ENCODE measurements around the gene TM4SF1. TPM values are rescaled to one million over a fixed set of nuclear protein-coding genes. Genes with fewer than 3 reads are reported as not detected.

The TM4SF1 gene
- total RNA-seq, 4 donors from 2014 or later = 21.3 to 109 (median 32.3) TPM

DNA sequence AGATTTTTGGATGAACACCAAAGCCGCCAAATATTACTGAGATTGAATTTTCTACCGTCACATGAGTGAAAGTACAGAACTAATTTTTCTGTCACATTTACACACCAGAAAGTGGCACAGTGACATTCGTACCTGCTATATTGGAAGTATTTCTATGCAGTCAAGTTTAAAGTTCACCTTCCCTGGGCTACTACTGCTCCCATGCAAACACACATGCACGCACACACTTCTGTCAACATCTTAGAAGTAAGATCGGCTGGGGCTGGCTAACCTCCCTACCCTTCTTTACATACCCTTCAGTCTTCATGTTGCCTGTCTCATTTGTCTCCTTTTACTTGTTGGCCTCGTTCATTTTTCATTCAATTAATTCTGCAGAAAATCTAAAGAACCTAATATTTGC lies 19.0 kb upstream of the TM4SF1 start:
- peaks cover 0 to 11% (median 5%) of the 10 kb centered on the region in 4 donors for H3K4me1 ChIP-seq
- in situ Hi-C loops (cut with MboI; ENCODE audit: low pct_ligation_motif_present in 1 of 4, low pct_unique_long_range_greater_than_20kb in 1 of 4, low sequenced_read_pairs in 3 of 4) (loop anchor here in 3 of 4 donors (5.0 to 10.0 kb wide), 2 partner anchors 78 to 86 kb away; partner anchors contain the start of gene TM4SF4 (in 1 of the 3)), intact Hi-C loops (cut with DNase I; ENCODE audit: low total_unique reads) (no loop called here)
- no peak for DNase-seq
- no peaks in the 10 kb centered on the region for H3K27me3 ChIP-seq
- TF ChIP-seq POLR2AphosphoS5 (IDR thresholded peaks at IDR 0.05) (no peak), EP300 (IDR thresholded peaks at IDR 0.05; ENCODE audit: low read depth) (no peak), CTCF (IDR thresholded peaks at IDR 0.05) (no peak), POLR2A (IDR thresholded peaks at IDR 0.05) (no peak)
- no peak overlapping the region for H3K27ac ChIP-seq
- H3K4me3 ChIP-seq = no peak overlapping the region
- no peaks in the 10 kb centered on the region for H3K36me3 ChIP-seq
- WGBS, 2 donors (ENCODE audit: low coverage in 1 of 2) = 86 to 96% methylated on average over 3 to 6 of the region's 6 CpGs
- H3K9me3 ChIP-seq = no peaks in the 10 kb centered on the region

GRCh38 chr3:149395107-149396089 lies 17.9 kb upstream of the TM4SF1 start:
- intact Hi-C loops (cut with DNase I; ENCODE audit: low total_unique reads) = no loop called here
- no peak overlapping the region for H3K4me3 ChIP-seq
- peak overlapping the region in 1 of 4 donors; percentile 19 for H3K27ac ChIP-seq
- no peaks in the 10 kb centered on the region for H3K27me3 ChIP-seq
- WGBS, 2 donors (ENCODE audit: low coverage in 1 of 2) = 76 to 77% methylated on average over 3 to 4 of the region's 4 CpGs
- H3K36me3 ChIP-seq = no peaks in the 10 kb centered on the region
- H3K4me1 ChIP-seq = peaks cover 0 to 5% (median under 1%) of the 10 kb centered on the region in 4 donors
- no peak for TF ChIP-seq EP300 (IDR thresholded peaks at IDR 0.05; ENCODE audit: low read depth)
- TF ChIP-seq POLR2A (IDR thresholded peaks at IDR 0.05) = no peak
- TF ChIP-seq CTCF (IDR thresholded peaks at IDR 0.05) = no peak
- no peak for TF ChIP-seq POLR2AphosphoS5 (IDR thresholded peaks at IDR 0.05)
- no peak for DNase-seq
- H3K9me3 ChIP-seq = no peaks in the 10 kb centered on the region
- in situ Hi-C loops (cut with MboI; ENCODE audit: low pct_ligation_motif_present in 1 of 4, low pct_unique_long_range_greater_than_20kb in 1 of 4, low sequenced_read_pairs in 3 of 4) = loop anchor here in 3 of 4 donors (5.0 to 10.0 kb wide), 2 partner anchors 79 to 87 kb away; partner anchors contain the start of gene TM4SF4 (in 1 of the 3)

DNA sequence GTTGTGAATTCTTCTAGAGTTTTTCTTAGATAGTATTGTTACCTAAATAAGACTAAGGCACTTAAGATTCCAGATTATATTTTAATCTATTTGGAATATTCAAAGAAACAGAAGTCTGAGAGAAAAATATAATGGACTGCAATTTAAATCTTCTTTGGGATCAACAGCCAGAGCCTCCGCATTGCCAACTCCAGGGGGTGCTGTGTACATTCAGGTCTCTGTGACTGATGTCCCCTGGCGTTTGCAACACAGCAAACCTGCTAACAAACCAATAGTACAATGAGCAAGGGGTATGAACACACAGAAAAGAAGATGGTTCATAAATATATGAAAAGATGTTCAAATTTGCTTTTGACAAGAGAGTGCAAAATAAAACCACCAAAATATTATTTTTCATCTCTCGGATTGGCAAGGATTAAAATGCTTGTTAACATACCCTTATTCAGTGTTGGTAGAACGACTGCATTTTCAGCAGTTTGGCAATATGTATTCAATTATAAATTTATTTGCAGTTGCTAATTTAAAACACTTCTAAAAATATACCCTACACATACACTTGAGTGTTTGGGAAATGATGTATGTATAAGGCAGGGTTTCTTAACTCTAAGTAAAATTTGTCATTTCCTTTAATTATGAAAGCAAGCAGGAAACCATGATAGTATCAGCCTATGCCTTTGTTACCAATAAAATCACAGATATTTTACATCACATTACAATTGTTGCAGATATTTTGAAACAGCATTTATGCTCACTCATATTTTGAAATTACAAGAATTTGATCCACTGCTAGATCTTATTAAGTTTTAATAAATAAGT lies 16.1 kb upstream of the TM4SF1 start:
- Histone ChIP-seq H3K4me1 (peaks cover 0 to 5% (median 0%) of the 10 kb centered on the region in 4 donors), H3K36me3 (no peaks in the 10 kb centered on the region), H3K27ac (no peak overlapping the region), H3K4me3 (no peak overlapping the region), H3K9me3 (no peaks in the 10 kb centered on the region), H3K27me3 (no peaks in the 10 kb centered on the region)
- 40 to 47% methylated on average over 4 of the region's 4 CpGs for WGBS, 2 donors (ENCODE audit: low coverage in 1 of 2)
- intact Hi-C loops (cut with DNase I; ENCODE audit: low total_unique reads) (no loop called here), in situ Hi-C loops (cut with MboI; ENCODE audit: low pct_ligation_motif_present in 1 of 4, low pct_unique_long_range_greater_than_20kb in 1 of 4, low sequenced_read_pairs in 3 of 4) (loop anchor here in 1 of 4 donors (10.0 kb wide), 1 partner anchor 81 kb away; the partner anchor contains the start of gene TM4SF4)
- TF ChIP-seq POLR2A (IDR thresholded peaks at IDR 0.05) = no peak
- no peak for TF ChIP-seq POLR2AphosphoS5 (IDR thresholded peaks at IDR 0.05)
- TF ChIP-seq CTCF (IDR thresholded peaks at IDR 0.05) = peak; percentile 66 to 88 (median 80)
- DNase-seq = peak; percentile 71

DNA sequence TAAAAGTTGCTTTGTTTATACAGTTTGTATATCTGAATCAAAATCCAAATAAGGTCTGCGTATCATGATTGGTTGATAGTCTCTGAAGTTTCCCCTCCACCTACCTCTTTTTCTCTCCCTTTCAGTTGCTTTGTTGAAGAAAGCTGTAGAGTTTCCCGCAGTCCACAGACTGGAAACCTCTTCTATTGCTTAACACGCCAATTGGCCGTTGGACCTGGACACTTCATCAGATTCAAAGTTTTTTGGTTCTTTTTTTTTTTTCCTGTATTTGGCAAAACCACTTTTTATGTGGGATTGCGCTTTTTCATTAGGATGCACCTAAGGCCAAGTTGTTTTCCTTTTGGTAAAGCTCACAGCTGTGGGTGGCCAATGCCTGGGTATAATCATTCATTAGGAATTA lies 14.5 kb upstream of the TM4SF1 start:
- no peaks in the 10 kb centered on the region for H3K36me3 ChIP-seq
- intact Hi-C loops (cut with DNase I; ENCODE audit: low total_unique reads) = no loop called here
- H3K27ac ChIP-seq = no peak overlapping the region
- H3K27me3 ChIP-seq = no peaks in the 10 kb centered on the region
- TF ChIP-seq POLR2A (IDR thresholded peaks at IDR 0.05) = no peak
- no peak for TF ChIP-seq CTCF (IDR thresholded peaks at IDR 0.05)
- TF ChIP-seq EP300 (IDR thresholded peaks at IDR 0.05; ENCODE audit: low read depth) = no peak
- TF ChIP-seq POLR2AphosphoS5 (IDR thresholded peaks at IDR 0.05) = no peak
- WGBS, 2 donors (ENCODE audit: low coverage in 1 of 2) = 76% methylated on average over 5 of the region's 5 CpGs
- no peak for DNase-seq
- no peak overlapping the region for H3K4me3 ChIP-seq
- no peaks in the 10 kb centered on the region for H3K9me3 ChIP-seq
- in situ Hi-C loops (cut with MboI; ENCODE audit: low pct_ligation_motif_present in 1 of 4, low pct_unique_long_range_greater_than_20kb in 1 of 4, low sequenced_read_pairs in 3 of 4) = loop anchor here in 1 of 4 donors (10.0 kb wide), 1 partner anchor 83 kb away; the partner anchor contains the start of gene TM4SF4
- peaks cover 0 to 12% (median 4%) of the 10 kb centered on the region in 4 donors for H3K4me1 ChIP-seq

Data from transverse colon (tissue), 4 donors.